ENCODE measurements around the gene WWTR1. TPM values are rescaled to one million over a fixed set of nuclear protein-coding genes. Genes with fewer than 3 reads are reported as not detected.
A peak's percentile ranks its signal among the peaks of the same experiment; 100 is the strongest.

WWTR1 gene
- total RNA-seq, 1 experiment from 2014 or later = 79.7 TPM

DNA sequence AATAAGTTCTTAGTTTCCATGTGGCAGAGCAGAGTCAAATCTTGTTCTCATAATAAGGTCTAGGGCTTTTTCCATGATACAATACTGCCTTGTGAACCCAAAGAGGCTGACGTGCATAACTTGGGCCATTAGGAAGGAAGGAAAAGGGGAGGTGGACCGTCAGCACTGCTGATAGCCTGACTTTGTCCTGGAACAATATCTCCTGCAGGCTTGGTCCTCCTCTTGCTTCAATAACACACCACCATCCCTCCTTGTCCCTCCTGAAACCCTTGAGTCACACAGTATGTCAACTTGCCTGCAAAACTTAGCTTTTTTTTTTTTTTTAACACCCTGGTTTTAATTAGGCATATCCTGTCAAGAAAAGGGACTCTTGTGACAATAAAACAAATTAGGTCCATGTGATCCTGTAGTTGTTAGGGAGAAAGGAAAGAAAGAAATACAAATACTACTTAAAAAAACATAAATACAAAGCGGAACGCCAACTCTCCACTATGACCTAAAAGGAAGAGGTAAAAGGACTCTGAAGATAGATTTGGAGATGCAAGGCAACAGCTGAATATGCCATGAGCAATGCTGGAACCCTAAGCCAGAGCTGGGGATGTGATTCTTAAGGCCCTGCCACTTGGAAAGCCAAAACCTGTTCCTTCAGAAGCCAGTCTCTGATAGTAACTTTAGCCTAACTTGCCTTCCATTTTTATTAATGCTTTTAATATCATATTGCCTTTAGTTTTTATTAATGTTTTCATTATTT is 67.0 kb downstream of the WWTR1 start:
- Histone ChIP-seq H3K36me3 (ENCODE audit: low read depth, low read length) (peaks cover 12% of the 10 kb centered on the region), H3K4me1 (ENCODE audit: insufficient read depth, low read length) (peaks cover 41% of the 10 kb centered on the region), H3K27ac (ENCODE audit: low read length) (no peak overlapping the region; the same call in 1 of the 2 replicates), H3K27me3 (ENCODE audit: low read length) (no peaks in the 10 kb centered on the region), H3K9me3 (ENCODE audit: low read length) (no peaks in the 10 kb centered on the region), H3K9ac (ENCODE audit: low read length) (no peak overlapping the region), H3K79me2 (ENCODE audit: low read length) (peaks cover 92% of the 10 kb centered on the region), H3K9me2 (replicated peaks; ENCODE audit: low read length) (no peaks in the 10 kb centered on the region), H3F3A (ENCODE audit: low read length, unreplicated experiment) (peaks cover 5% of the 10 kb centered on the region), H3K4me3 (ENCODE audit: low read length) (no peak overlapping the region), H3K4me2 (ENCODE audit: low read length) (no peak overlapping the region), H2AFZ (ENCODE audit: low read length) (no peak overlapping the region), H4K20me1 (ENCODE audit: low read length) (no peaks in the 10 kb centered on the region)
- POLR2A ChIA-PET (ENCODE audit: unreplicated experiment) = no interaction called here
- BruUV-seq (replicated peaks) = no TSS peak
- intact Hi-C loops (cut with micrococcal nuclease) = no loop called here
- TF ChIP-seq, protein P1, sequence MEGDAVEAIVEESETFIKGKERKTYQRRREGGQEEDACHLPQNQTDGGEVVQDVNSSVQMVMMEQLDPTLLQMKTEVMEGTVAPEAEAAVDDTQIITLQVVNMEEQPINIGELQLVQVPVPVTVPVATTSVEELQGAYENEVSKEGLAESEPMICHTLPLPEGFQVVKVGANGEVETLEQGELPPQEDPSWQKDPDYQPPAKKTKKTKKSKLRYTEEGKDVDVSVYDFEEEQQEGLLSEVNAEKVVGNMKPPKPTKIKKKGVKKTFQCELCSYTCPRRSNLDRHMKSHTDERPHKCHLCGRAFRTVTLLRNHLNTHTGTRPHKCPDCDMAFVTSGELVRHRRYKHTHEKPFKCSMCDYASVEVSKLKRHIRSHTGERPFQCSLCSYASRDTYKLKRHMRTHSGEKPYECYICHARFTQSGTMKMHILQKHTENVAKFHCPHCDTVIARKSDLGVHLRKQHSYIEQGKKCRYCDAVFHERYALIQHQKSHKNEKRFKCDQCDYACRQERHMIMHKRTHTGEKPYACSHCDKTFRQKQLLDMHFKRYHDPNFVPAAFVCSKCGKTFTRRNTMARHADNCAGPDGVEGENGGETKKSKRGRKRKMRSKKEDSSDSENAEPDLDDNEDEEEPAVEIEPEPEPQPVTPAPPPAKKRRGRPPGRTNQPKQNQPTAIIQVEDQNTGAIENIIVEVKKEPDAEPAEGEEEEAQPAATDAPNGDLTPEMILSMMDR (conservative IDR thresholded peaks at IDR 0.05; ENCODE audit: low read depth, low read length) = no peak
- no peak for ATAC-seq
- no peak for DNase-seq
- CTCF ChIA-PET = no interaction called here

DNA sequence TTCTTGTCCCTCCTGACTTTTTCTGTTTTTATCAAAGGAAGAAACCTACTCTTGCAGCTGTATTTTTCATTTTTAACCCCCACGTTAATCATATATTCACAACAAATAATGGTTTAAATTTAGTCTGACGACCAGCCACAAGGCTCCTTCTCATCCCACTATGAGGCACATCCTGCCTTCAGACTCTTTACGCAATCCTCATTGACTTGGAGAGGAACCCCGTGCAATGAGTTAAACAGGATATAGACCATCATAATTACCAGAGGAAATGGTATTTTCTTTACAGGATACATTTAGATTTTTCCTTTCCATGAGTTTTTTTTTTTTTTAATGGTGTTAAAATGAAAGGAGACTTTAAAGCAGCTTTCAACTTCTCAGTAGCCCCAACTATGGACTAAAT is 68.5 kb downstream of the WWTR1 start:
- H3K9me3 ChIP-seq (ENCODE audit: low read length) = no peaks in the 10 kb centered on the region
- DNase-seq (peak; percentile 65), ATAC-seq (peak; percentile 35)
- TF ChIP-seq EZH2phosphoT487 (IDR thresholded peaks at IDR 0.05; ENCODE audit: borderline replicate concordance, low read length) = no peak
- TF ChIP-seq, protein P1 (conservative IDR thresholded peaks at IDR 0.05; ENCODE audit: low read depth, low read length) = no peak
- no peak for TF ChIP-seq EZH2 (IDR thresholded peaks at IDR 0.05; ENCODE audit: low read length, unreplicated experiment)
- no peak overlapping the region for H2AFZ ChIP-seq (ENCODE audit: low read length)
- peak overlapping the region; percentile 99 for H3K27ac ChIP-seq (ENCODE audit: low read length)
- peaks cover 97% of the 10 kb centered on the region for H3K79me2 ChIP-seq (ENCODE audit: low read length)
- no peaks in the 10 kb centered on the region for H3K27me3 ChIP-seq (ENCODE audit: low read length)
- peaks cover 5% of the 10 kb centered on the region for H3F3A ChIP-seq (ENCODE audit: low read length, unreplicated experiment)
- POLR2A ChIA-PET (ENCODE audit: unreplicated experiment) = no interaction called here
- peak overlapping the region; percentile 44 for H3K4me2 ChIP-seq (ENCODE audit: low read length)
- peak overlapping the region; percentile 49 for H3K9ac ChIP-seq (ENCODE audit: low read length)
- no peaks in the 10 kb centered on the region for H4K20me1 ChIP-seq (ENCODE audit: low read length)
- peaks cover 12% of the 10 kb centered on the region for H3K36me3 ChIP-seq (ENCODE audit: low read depth, low read length)
- intact Hi-C loops (cut with micrococcal nuclease) = no loop called here
- no peaks in the 10 kb centered on the region for H3K9me2 ChIP-seq (replicated peaks; ENCODE audit: low read length)
- no peak overlapping the region for H3K4me3 ChIP-seq (ENCODE audit: low read length)
- H3K4me1 ChIP-seq (ENCODE audit: insufficient read depth, low read length) = peaks cover 53% of the 10 kb centered on the region
- BruUV-seq (replicated peaks) = no TSS peak
- CTCF ChIA-PET = no interaction called here

DNA sequence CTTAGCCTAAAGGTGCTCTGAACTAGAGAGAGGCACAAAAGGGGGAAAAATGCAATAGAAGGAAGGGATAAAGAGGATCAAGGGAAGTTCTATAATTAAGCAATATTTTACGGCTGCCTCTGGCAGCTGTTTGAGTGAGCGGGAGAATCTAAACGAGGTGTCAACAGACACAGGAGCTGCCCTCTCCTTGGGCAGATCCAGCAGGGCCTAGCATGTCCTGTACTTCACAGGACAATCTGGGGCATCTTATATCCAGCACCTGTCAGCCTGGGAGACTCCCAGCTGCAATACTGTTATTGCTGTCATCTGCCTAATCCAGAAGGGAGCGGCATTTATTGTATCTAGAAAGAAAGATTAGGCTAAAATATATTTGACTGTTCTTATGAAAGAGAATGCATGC is 68.9 kb downstream of the WWTR1 start:
- Histone ChIP-seq H3K9me3 (ENCODE audit: low read length) (no peaks in the 10 kb centered on the region), H3K27ac (ENCODE audit: low read length) (peak overlapping the region; percentile 99), H3K4me2 (ENCODE audit: low read length) (peak overlapping the region; percentile 44), H3K27me3 (ENCODE audit: low read length) (no peaks in the 10 kb centered on the region), H3F3A (ENCODE audit: low read length, unreplicated experiment) (peaks cover 5% of the 10 kb centered on the region), H4K20me1 (ENCODE audit: low read length) (no peaks in the 10 kb centered on the region), H3K4me1 (ENCODE audit: insufficient read depth, low read length) (peaks cover 57% of the 10 kb centered on the region), H3K4me3 (ENCODE audit: low read length) (no peak overlapping the region), H3K9me2 (replicated peaks; ENCODE audit: low read length) (no peaks in the 10 kb centered on the region), H3K79me2 (ENCODE audit: low read length) (peaks cover 97% of the 10 kb centered on the region), H3K9ac (ENCODE audit: low read length) (peak overlapping the region; percentile 49), H3K36me3 (ENCODE audit: low read depth, low read length) (peaks cover 12% of the 10 kb centered on the region), H2AFZ (ENCODE audit: low read length) (no peak overlapping the region)
- intact Hi-C loops (cut with micrococcal nuclease) = no loop called here
- no TSS peak for BruUV-seq (replicated peaks)
- DNase-seq (no peak), ATAC-seq (no peak)
- CTCF ChIA-PET = no interaction called here
- TF ChIP-seq, protein P1 (conservative IDR thresholded peaks at IDR 0.05; ENCODE audit: low read depth, low read length) = no peak
- TF ChIP-seq EZH2 (IDR thresholded peaks at IDR 0.05; ENCODE audit: low read length, unreplicated experiment) (no peak), EZH2phosphoT487 (IDR thresholded peaks at IDR 0.05; ENCODE audit: borderline replicate concordance, low read length) (no peak)
- POLR2A ChIA-PET (ENCODE audit: unreplicated experiment) = no interaction called here

Data from PC-3 (cell line).